H9 (cell line): Measurements from ENCODE around the gene ENOX1. TPM values are rescaled to one million over a fixed set of nuclear protein-coding genes. Genes with fewer than 3 reads are reported as not detected.

ENCODE experiments used
- DNase-seq: peaks from one replicate; pipeline ENCODE4 v3.0.0-alpha.2; 2017
- H2AFZ ChIP-seq: one replicate; pipeline ENCODE4 v1.6.1; 2013; ENCODE audit warnings: mild to moderate bottlenecking, low read length, control low read depth, moderate library complexity
- H2AK5ac ChIP-seq: 2 replicates; pipeline ENCODE4 v1.6.1; 2013; ENCODE audit warnings: low read length, control low read depth, mixed read lengths; ENCODE audit not compliant: insufficient read length
- H2BK120ac ChIP-seq: one replicate; pipeline ENCODE4 v1.6.1; 2013; ENCODE audit warnings: low read depth, mild to moderate bottlenecking, low read length, control low read depth, inconsistent platforms; ENCODE audit not compliant: poor library complexity, severe bottlenecking
- H2BK12ac ChIP-seq: 2 replicates; pipeline ENCODE4 v1.6.1; 2013; ENCODE audit warnings: low read length, control low read depth, mixed read lengths, low read depth; ENCODE audit not compliant: insufficient read length
- H2BK15ac ChIP-seq: 2 replicates; pipeline ENCODE4 v1.6.1; 2013; ENCODE audit warnings: low read depth, low read length, control low read depth
- H2BK20ac ChIP-seq: one replicate; pipeline ENCODE4 v1.6.1; 2013; ENCODE audit warnings: low read depth, mild to moderate bottlenecking, low read length, control low read depth, inconsistent platforms; ENCODE audit not compliant: poor library complexity, severe bottlenecking
- H2BK5ac ChIP-seq: 2 replicates; pipeline ENCODE4 v1.6.1; 2013; ENCODE audit warnings: low read length, control low read depth, mixed read lengths; ENCODE audit not compliant: insufficient read length
- H3K14ac ChIP-seq: 2 replicates; pipeline ENCODE4 v1.6.1; 2013; ENCODE audit warnings: low read length, control low read depth; ENCODE audit not compliant: insufficient read depth
- H3K18ac ChIP-seq: 2 replicates; pipeline ENCODE4 v1.6.1; 2013; ENCODE audit warnings: low read depth, mild to moderate bottlenecking, mixed read lengths, low read length, control low read depth; ENCODE audit not compliant: insufficient read length
- H3K23ac ChIP-seq: 2 replicates; pipeline ENCODE4 v1.6.1; 2013; ENCODE audit warnings: low read length, control low read depth, mixed read lengths, low read depth; ENCODE audit not compliant: insufficient read length
- H3K23me2 ChIP-seq: 2 replicates; pipeline ENCODE4 v1.6.1; 2013; ENCODE audit warnings: low read depth, mild to moderate bottlenecking, mixed read lengths, low read length, control low read depth; ENCODE audit not compliant: insufficient read length, poor library complexity, severe bottlenecking
- H3K27ac ChIP-seq: 2 replicates; pipeline ENCODE4 v1.5.1; 2013; ENCODE audit warnings: low read length, control low read depth, mixed read lengths, low read depth; ENCODE audit not compliant: insufficient read length
- H3K27me3 ChIP-seq: 2 replicates; pipeline ENCODE4 v1.6.1; 2013; ENCODE audit warnings: low read length, control low read depth, inconsistent platforms; ENCODE audit not compliant: insufficient read depth
- H3K4ac ChIP-seq: 2 replicates; pipeline ENCODE4 v1.6.1; 2013; ENCODE audit warnings: low read depth, mild to moderate bottlenecking, control low read depth, inconsistent platforms, low read length, moderate library complexity
- H3K4me1 ChIP-seq: 2 replicates; pipeline ENCODE4 v1.6.1; 2013; ENCODE audit warnings: low read length, control low read depth, inconsistent platforms; ENCODE audit not compliant: insufficient read depth
- H3K4me2 ChIP-seq: 2 replicates; pipeline ENCODE4 v1.6.1; 2013; ENCODE audit warnings: low read length, control low read depth, mixed read lengths; ENCODE audit not compliant: insufficient read length, insufficient read depth
- H3K56ac ChIP-seq: 2 replicates; pipeline ENCODE4 v1.6.1; 2013; ENCODE audit warnings: low read depth, mild to moderate bottlenecking, mixed read lengths, low read length, control low read depth; ENCODE audit not compliant: insufficient read length
- H3K79me1 ChIP-seq: 2 replicates; pipeline ENCODE4 v1.6.1; 2013; ENCODE audit warnings: low read depth, mild to moderate bottlenecking, moderate library complexity, low read length, control low read depth, inconsistent platforms; ENCODE audit not compliant: insufficient read depth, poor library complexity, severe bottlenecking
- H3K79me2 ChIP-seq: 2 replicates; pipeline ENCODE4 v1.6.1; 2013; ENCODE audit warnings: low read length, control low read depth, inconsistent platforms; ENCODE audit not compliant: insufficient read depth
- H3K9ac ChIP-seq: 2 replicates; pipeline ENCODE4 v1.6.1; 2013; ENCODE audit warnings: low read length, control low read depth, mixed read lengths; ENCODE audit not compliant: insufficient read length; ENCODE audit errors: extremely low read depth
- H3K9me3 ChIP-seq: one replicate; pipeline ENCODE4 v1.6.1; 2013; ENCODE audit warnings: low read depth, low read length, inconsistent platforms; ENCODE audit not compliant: control insufficient read depth
- H3T11ph ChIP-seq: one replicate; pipeline ENCODE4 v1.6.1; 2013; ENCODE audit warnings: mild to moderate bottlenecking, low read length, control low read depth, inconsistent platforms
- H4K20me1 ChIP-seq: one replicate; pipeline ENCODE4 v1.6.1; 2013; ENCODE audit not compliant: control insufficient read depth, insufficient read length, insufficient read depth
- H4K5ac ChIP-seq: 2 replicates; pipeline ENCODE4 v1.6.1; 2013; ENCODE audit warnings: low read depth, mild to moderate bottlenecking, mixed read lengths, low read length, control low read depth; ENCODE audit not compliant: insufficient read length
- H4K8ac ChIP-seq: replicated peaks from 2 replicates; pipeline ENCODE4 v1.6.1; 2013; ENCODE audit warnings: low read length, control low read depth, mixed read lengths, low read depth; ENCODE audit not compliant: insufficient read length
- H4K91ac ChIP-seq: 2 replicates; pipeline ENCODE4 v1.6.1; 2013; ENCODE audit warnings: low read depth, mild to moderate bottlenecking, moderate library complexity, mixed read lengths, low read length, control low read depth; ENCODE audit not compliant: insufficient read length
- H3K27ac Mint-ChIP-seq, 3 experiments: 2 replicates in 2 of 3; 3 replicates in 1 of 3; pipeline ENCODE4 v1.8.0; 2020 to 2021; ENCODE audit warnings: mixed read lengths in 3 of 3, mild to moderate bottlenecking in 1 of 3, moderate library complexity in 1 of 3
- H3K27me3 Mint-ChIP-seq: 2 replicates; pipeline ENCODE4 v1.8.0; 2021; ENCODE audit warnings: low read depth, mild to moderate bottlenecking, moderate library complexity, mixed read lengths
- H3K36me3 Mint-ChIP-seq, 3 experiments: 2 replicates in 2 of 3; 3 replicates in 1 of 3; pipeline ENCODE4 v1.8.0; 2020 to 2021; ENCODE audit warnings: low read depth in 3 of 3, mixed read lengths in 3 of 3; ENCODE audit not compliant: insufficient read depth in 1 of 3
- H3K4me1 Mint-ChIP-seq, 2 experiments: 2 replicates each; pipeline ENCODE4 v1.8.0; 2020; ENCODE audit warnings: mixed read lengths in 2 of 2
- H3K4me3 Mint-ChIP-seq, 2 experiments: 2 replicates in 1 of 2; 3 replicates in 1 of 2; pipeline ENCODE4 v1.8.0; 2020 to 2021; ENCODE audit warnings: mild to moderate bottlenecking in 2 of 2, mixed read lengths in 2 of 2, moderate library complexity in 1 of 2
- H3K9me3 Mint-ChIP-seq, 2 experiments: 2 replicates in 1 of 2; 3 replicates in 1 of 2; pipeline ENCODE4 v1.8.0; 2020; ENCODE audit warnings: mild to moderate bottlenecking in 2 of 2, mixed read lengths in 2 of 2, moderate library complexity in 1 of 2
- WGBS: extraction: QIAGEN DNeasy Blood & Tissue Kit; methylation state at CpG from one replicate; pipeline ENCODE4 v1.1.7; 2013; ENCODE audit warnings: missing lambda C conversion rate, low lambda C conversion rate, mixed read lengths; ENCODE audit not compliant: insufficient read length; ENCODE audit errors: extremely low coverage; 5-methylcytosine and 5-hydroxymethylcytosine counted together
- total RNA-seq: library from RNA; stranded (reverse); gene quantifications from 2 replicates; pipeline ENCODE4 v1.2.1, GENCODE V29; 2021
- TF ChIP-seq, protein P1 (sequence below): fragments of 200-600 bp; sonication (generic); conservative IDR thresholded peaks from 3 replicates; pipeline ENCODE4 v1.8.0; 2021; ENCODE audit warnings: antibody characterized with exemption, mild to moderate bottlenecking

Gene ENOX1
- total RNA-seq, 1 experiment from 2014 or later: 0.24 TPM

GRCh38 chr13:43185226-43185625 lies 601.5 kb downstream of the ENOX1 start:
- no peaks in the 10 kb centered on the region for H3K9me3 ChIP-seq
- H3K4me1 ChIP-seq: no peaks in the 10 kb centered on the region
- H3K23ac ChIP-seq: no peak overlapping the region
- Mint-ChIP-seq H3K27me3 (no peaks in the 10 kb centered on the region), H3K4me1 (peaks cover 2 to 3% of the 10 kb centered on the region in 2 experiments; a peak in 1 of 4 replicates), H3K36me3 (peaks cover 0 to 2% (median 2%) of the 10 kb centered on the region in 3 experiments; a peak in 2 of 7 replicates), H3K9me3 (0 out of 5 replicates have a peak, but pooled peaks cover 0 to 2% of the 10 kb centered on the region in 2 experiments), H3K4me3 (no peak overlapping the region), H3K27ac (no peak overlapping the region)
- H3K23me2 ChIP-seq: no peaks in the 10 kb centered on the region
- no peak overlapping the region for H2BK120ac ChIP-seq
- no peak overlapping the region for H3K14ac ChIP-seq
- H3K9ac ChIP-seq: no peak overlapping the region
- DNase-seq: no peak
- no peak overlapping the region for H2BK5ac ChIP-seq
- H4K8ac ChIP-seq: no peak overlapping the region
- H2AFZ ChIP-seq: no peak overlapping the region
- H3K79me2 ChIP-seq: no peaks in the 10 kb centered on the region
- WGBS: no CpG with 5 or more reads among the region's 2 CpGs
- no peak overlapping the region for H3K27ac ChIP-seq
- no peak overlapping the region for H2BK20ac ChIP-seq
- no peaks in the 10 kb centered on the region for H3K27me3 ChIP-seq
- no peak overlapping the region for H4K91ac ChIP-seq
- no peak overlapping the region for H3K4me2 ChIP-seq
- H3T11ph ChIP-seq: no peak overlapping the region
- no peak overlapping the region for H3K56ac ChIP-seq
- no peak overlapping the region for H2BK15ac ChIP-seq
- H3K79me1 ChIP-seq: no peaks in the 10 kb centered on the region
- no peak overlapping the region for H2AK5ac ChIP-seq
- no peak overlapping the region for H3K4ac ChIP-seq
- no peak overlapping the region for H4K5ac ChIP-seq
- no peaks in the 10 kb centered on the region for H4K20me1 ChIP-seq
- no peak overlapping the region for H3K18ac ChIP-seq
- TF ChIP-seq, protein P1, sequence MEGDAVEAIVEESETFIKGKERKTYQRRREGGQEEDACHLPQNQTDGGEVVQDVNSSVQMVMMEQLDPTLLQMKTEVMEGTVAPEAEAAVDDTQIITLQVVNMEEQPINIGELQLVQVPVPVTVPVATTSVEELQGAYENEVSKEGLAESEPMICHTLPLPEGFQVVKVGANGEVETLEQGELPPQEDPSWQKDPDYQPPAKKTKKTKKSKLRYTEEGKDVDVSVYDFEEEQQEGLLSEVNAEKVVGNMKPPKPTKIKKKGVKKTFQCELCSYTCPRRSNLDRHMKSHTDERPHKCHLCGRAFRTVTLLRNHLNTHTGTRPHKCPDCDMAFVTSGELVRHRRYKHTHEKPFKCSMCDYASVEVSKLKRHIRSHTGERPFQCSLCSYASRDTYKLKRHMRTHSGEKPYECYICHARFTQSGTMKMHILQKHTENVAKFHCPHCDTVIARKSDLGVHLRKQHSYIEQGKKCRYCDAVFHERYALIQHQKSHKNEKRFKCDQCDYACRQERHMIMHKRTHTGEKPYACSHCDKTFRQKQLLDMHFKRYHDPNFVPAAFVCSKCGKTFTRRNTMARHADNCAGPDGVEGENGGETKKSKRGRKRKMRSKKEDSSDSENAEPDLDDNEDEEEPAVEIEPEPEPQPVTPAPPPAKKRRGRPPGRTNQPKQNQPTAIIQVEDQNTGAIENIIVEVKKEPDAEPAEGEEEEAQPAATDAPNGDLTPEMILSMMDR: no peak
- no peak overlapping the region for H2BK12ac ChIP-seq
